Fibroblast of peridontal ligament (primary cell): ENCODE data around the gene TP53RK.
"Not testable (repeated sequence)": the region's sequence is repeated elsewhere in the genome, so short reads cannot be mapped to it uniquely, and the experiment has no call there.

ENCODE experiments used
- DNase-seq: peaks from one replicate; pipeline ENCODE4 v3.0.0-alpha.2; 2010; ENCODE audit errors: extremely low read depth

Gene TP53RK

GRCh38 chr20:46683011-46683667 is 6.1 kb downstream of the TP53RK start:
- no peak for DNase-seq

DNA sequence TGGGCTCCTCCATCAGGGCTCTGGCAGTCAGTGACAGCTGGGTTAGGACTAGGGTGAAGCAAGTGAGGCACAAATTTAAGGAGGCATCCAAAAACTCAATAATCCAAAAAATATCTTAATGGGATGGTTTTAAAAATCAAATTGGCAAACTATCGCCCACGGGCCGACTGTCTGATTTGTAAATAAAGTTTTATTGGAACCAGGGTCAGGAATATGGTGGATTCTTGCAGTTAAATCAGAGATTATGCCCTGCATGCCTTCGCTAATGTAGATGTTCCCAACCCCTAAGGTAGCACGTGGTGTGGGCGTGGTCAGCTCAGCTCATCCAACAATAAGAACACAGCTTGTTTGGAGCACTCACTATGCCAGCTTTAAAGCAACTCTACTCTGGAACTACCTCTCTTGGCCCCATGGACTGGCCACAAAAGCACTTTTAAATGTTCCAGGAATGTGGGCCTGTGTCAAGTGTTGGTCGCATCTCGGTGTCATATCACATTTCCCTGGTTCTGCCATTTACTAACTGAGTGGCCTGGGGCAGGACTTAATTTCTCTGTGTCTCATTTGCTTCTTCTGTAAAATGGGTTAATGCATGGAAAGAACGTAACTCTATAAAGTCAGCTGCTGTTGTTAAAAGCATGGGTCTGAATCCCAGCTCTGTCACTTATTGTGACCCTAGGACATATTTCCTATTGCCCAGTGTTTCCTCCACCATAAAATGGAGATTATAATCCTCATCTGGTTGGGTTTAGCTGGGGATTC is 7.0 kb downstream of the TP53RK start:
- DNase-seq: no peak

DNA sequence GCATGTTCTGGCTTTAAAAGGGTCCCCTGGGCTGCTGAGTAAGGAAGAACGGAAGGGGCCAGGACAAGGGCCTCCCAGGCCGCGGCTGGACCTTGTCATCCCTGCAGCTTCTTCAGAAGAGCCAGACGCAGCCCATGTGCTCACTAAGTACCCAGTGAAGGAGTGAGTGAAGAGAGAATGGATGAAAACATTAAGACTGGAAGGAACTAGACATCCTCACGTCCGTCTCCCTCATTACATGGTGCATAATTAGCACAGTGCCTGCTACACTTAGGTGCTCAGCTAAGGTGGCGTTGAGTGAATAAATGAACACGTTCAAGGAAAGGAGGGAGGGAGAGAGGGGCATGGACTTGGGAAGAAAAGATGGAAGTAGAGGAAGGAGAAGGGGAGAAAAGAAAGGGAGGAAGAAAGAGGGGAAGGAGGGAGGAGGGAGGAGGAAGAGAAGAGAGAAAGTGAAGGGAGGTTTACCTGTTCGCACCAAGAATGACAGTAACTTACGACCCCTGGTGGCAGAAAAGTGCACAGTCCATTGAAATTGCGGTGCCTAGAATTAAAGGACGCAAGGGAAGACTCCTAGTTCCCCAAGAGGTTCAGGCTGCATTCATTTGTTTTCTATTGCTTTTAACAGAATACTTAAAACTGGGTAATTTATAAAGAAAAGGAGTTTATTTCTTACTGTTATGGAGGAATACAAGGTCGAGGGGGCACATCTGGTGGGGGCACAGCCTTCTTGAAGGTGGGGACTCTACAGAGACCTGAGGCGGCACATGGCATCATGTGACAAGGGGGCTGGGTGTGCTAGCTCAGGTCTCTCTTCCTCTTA is 8.0 kb downstream of the TP53RK start:
- DNase-seq: peak; percentile 68

DNA sequence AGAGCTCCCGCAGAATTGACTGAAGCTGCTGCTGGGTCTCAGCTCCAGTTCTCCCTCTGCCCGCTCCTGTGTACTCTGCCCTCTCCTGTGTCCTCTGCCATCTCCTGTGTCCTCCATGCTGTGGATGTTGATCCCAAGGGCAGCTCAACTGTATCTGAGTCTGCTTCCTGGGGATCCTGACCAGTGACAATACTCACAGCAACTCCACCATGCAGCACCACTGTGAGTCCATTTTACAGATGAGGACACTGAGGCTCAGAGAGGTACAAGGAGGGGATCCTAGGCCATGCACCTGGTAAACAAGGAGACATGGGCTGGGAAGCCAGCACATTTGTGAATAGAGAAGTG is 8.6 kb downstream of the TP53RK start:
- no peak for DNase-seq

- no peak for DNase-seq
These were observed 10.7 kb downstream of the TP53RK start for GRCh38 chr20:46678516-46678915.

DNA sequence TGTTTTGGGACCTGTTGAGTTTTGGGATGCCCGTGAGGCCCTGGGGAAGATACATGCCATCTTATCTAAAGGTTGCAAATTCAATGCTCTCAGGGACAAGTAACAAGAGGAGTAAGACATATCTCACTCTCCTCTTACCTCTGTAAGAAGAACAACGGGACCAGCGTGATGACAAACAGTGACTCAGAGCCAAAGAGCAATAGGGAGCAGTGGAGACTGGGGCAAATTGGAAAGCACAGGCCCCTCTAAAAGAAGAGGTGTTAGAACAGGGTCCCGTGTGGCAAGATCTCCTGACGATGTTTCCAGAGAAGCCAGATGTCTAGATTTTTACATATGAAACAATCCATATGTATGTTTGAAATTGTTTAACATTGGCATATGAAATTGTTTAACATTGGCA is 11.6 kb downstream of the TP53RK start:
- no peak for DNase-seq

GRCh38 chr20:46676649-46677316 is 12.5 kb downstream of the TP53RK start:
- not testable (repeated sequence) for DNase-seq

- DNase-seq: no peak
These were observed 14.8 kb downstream of the TP53RK start for GRCh38 chr20:46674253-46675083.

DNA sequence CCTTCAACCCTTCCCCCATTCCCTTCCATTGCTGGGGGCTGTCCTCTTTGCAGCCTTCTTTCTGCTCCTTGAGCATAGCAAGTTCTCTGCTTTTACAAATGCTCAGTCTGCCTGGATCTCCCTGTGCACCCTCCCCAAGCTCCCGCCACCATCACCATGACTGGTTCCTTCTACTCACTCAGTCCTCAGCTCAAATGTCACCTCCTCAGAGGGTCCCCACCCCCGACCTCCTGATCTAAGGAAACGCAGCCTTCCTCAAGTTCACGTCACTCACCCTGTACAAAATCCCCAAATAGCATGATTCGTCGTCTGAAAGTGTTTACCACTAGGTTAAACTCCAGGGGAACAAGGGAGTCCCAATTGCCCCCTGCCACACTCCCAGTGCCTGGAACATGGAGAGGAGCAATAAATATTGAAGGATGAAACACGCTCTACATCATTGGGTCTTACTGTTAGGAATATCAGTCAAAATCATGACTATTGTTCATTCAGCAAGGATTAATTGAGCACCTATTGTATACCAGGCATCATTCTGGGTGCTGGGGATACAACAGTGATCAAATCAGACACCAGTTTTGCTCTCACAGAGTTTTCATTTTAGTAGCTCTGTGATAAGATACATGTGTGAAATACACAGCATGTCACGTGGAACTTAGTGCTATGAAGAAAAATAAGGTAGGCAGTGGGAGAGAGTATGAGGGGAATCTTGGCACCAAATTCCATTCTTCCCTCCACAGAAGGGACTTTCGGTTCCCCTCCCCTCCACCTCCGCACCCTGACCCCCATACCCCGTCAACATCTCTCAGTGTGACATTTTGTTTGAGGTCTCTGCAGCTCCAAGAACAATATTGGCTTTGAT is 15.6 kb downstream of the TP53RK start:
- DNase-seq: no peak

GRCh38 chr20:46672543-46673148 is 16.6 kb downstream of the TP53RK start:
- DNase-seq: no peak

- DNase-seq: no peak
These were observed 17.2 kb downstream of the TP53RK start for GRCh38 chr20:46671866-46672542.

DNA sequence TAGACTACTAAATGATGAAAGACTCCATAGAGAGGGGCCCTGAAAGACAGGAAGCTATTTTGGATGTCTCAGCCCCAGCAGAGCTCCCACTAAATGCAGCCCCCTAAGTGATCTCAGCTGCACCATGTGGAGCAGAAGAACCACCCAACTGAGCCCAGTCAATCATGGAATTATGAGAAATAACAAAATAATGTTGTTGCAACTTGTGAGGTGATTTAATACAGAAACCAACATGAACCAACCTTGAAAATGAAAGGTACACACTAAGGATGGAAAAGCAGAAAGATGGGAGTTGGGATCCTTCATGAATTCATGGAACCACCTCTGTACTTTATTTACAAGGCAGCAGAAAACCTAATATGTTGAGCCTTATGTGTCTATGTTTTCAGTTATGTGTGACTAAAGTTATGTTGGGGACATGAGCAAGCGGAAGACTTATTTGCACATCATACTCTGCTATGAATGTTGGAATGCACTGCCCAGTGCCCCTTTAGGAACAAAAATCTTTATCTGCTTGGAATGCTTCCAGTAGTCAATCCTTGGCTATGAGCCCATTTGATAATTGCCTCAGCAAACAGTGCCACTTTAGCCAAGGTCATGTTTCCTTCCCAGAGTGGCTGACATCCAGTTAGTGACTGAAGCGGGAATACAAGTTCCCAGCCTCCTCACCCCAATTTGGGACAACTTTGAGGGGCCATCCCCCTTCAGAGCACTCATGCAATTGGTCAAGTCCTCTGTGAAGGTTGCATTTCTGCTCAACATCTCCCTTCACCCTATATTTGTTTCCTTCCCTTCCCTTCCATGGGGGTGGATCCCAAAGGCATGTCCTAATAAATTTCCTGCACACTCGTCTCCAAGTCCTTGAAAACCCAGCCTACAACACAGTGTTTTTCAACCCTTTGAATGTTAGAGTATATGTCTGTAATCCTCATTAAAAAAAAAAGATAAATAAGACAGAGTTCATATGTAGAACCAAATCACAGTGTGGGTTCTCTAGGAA is 18.4 kb downstream of the TP53RK start:
- no peak for DNase-seq

- no peak for DNase-seq
These were observed 19.0 kb downstream of the TP53RK start for GRCh38 chr20:46670228-46670584.

GRCh38 chr20:46666818-46667515 is 22.3 kb downstream of the TP53RK start:
- no peak for DNase-seq

DNA sequence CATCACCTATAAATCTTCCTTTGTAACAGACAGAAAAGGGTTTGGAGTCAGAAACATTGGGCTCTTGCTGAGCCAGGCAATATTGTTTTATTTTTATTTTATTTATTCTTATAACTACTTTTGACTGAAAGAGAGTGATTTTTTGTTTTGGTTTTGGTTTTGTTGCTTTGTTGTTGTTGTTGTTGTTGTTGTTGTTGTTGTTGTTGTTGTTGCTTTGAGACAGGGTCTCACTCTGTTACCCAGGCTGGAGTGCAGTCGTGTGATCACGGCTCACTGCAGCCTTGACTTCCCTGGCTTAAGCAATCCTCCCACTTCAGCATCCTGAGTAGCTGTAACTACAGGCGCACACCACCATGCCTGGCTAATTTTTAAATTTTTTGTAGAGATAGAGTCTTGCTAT is 22.9 kb downstream of the TP53RK start:
- DNase-seq: no peak

- DNase-seq: no peak
These were observed 23.6 kb downstream of the TP53RK start for GRCh38 chr20:46665602-46666001.

GRCh38 chr20:46663531-46663930 is 25.7 kb downstream of the TP53RK start:
- DNase-seq: no peak

- no peak for DNase-seq
These were observed 27.6 kb downstream of the TP53RK start for GRCh38 chr20:46661659-46662058.
